AG10803 (cell line): ENCODE results near the gene PLXND1.

ENCODE experiments used
- DNase-seq: peaks from one replicate; pipeline ENCODE4 v3.0.0; 2010; ENCODE audit warnings: low read depth
- H3K4me3 ChIP-seq: 2 replicates; pipeline ENCODE4 v1.5.1; 2011; ENCODE audit warnings: mild to moderate bottlenecking, low read length, control low read depth
- TF ChIP-seq, protein P1 (sequence below): conservative IDR thresholded peaks from 2 replicates; pipeline ENCODE4 v1.5.1; 2011; ENCODE audit warnings: mild to moderate bottlenecking, low read length, control low read depth, inconsistent platforms

Gene PLXND1

DNA sequence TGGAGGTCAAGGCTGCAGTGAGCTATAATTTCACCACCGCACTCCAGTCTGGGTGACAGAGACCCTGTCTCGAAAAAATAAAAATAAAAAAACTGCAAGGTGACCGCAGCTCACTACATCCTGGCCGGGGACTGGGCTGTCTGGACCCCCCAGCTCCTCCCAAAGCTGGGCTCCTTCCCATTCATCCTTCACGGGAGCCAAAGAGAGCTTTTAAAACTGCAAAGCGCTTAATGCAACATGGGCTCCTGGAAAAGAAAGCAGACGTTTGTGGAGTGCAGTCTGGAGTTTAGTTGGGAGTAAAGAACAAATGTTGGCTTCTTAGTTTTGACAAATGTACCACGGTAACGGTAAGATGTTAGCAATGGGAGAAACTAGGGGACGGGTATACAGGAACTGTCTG lies 12.1 kb downstream of the PLXND1 start:
- TF ChIP-seq, protein P1, sequence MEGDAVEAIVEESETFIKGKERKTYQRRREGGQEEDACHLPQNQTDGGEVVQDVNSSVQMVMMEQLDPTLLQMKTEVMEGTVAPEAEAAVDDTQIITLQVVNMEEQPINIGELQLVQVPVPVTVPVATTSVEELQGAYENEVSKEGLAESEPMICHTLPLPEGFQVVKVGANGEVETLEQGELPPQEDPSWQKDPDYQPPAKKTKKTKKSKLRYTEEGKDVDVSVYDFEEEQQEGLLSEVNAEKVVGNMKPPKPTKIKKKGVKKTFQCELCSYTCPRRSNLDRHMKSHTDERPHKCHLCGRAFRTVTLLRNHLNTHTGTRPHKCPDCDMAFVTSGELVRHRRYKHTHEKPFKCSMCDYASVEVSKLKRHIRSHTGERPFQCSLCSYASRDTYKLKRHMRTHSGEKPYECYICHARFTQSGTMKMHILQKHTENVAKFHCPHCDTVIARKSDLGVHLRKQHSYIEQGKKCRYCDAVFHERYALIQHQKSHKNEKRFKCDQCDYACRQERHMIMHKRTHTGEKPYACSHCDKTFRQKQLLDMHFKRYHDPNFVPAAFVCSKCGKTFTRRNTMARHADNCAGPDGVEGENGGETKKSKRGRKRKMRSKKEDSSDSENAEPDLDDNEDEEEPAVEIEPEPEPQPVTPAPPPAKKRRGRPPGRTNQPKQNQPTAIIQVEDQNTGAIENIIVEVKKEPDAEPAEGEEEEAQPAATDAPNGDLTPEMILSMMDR, result no peak
- no peak overlapping the region for H3K4me3 ChIP-seq
- no peak for DNase-seq

DNA sequence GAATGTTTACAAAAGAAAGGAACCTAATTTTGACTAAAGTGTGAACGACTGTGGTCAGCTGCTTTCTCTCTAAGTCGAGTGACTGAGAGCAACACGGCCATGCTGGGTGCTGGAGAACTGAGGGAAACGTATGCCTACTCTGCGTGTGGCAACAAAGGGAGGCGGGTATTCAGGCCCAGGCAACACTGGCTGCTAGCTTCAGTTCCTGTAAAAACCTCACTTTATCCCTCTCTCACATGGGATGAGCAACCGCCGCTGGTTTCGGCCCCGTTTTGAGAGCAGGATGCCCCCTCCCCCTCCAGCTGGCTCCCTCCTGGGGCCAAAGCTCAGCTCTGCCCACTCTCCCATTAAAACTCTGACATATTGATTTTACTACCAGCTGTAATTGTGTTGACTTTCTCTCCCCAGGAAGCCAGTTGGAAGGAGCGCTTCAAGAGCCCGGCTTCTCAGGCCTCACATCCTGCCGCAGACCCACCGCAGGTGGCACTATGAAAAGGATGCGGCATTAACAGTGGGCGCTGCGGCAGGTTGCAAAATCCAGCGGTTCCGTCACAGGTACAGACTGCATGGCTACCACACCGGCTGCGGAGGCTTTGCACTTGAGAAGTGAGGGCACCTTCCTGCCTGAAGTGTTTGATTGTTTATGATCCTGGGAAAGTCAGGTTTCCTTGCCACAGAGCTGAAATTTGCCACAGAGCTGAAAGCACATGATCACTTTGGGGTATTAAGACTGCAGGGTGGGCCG lies 12.7 kb downstream of the PLXND1 start:
- TF ChIP-seq, protein P1, result no peak
- no peak overlapping the region for H3K4me3 ChIP-seq
- peak; percentile 47 for DNase-seq

DNA sequence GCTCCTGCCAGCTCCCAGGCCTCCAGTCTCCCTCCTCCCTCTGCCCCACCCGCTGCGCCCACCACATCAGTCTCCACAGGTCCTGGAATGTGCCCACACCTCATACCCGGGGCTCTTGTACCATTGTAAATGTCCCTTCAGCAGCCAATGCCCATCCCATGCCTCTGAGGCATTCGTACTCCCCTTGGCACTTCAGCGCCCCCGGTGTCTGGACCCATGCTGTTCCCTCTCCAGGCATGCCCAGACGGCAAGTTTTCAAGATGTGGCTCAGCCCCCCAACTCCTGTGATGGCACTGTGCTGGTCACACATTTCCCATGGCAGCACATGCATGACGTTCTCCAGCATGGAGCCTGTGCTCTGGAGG lies 13.3 kb downstream of the PLXND1 start:
- TF ChIP-seq, protein P1, result peak; percentile 23
- no peak for DNase-seq
- no peak overlapping the region for H3K4me3 ChIP-seq

DNA sequence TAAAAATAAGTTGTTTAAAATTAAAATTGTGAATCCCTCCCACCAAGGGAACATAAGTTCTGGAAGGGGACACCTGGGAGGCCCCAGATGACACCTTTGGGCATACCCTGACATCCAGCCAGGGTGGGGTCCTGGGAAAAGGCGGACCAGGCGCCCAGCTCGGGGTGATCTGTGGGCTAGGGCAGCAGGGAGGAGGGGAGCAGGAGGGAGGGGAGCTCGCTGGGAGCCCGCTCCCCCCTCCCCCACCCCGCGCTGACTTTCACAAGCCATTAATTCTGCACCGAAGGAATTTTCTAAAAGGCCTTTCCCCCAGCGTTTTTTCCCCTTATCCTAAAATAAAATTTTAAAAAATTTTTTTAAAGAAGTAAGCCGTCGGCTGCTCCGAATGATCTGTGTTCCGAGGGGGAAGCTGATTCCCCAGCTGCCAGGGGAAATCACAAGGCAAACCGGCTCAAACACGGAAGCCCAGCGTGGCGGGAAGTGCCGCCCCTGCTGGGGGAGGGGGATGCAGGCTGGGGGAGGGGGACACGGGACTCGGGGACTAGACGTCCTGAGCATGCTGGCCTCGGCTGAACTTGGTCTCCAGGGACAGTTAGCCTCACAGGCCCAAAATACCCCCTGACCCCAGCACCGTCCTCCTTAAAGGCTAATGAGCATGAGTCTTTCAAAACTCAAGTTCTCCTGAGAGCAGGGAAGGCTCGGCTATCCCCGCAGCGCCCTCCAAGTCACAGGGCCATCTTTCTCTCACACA lies 13.9 kb downstream of the PLXND1 start:
- no peak for DNase-seq
- TF ChIP-seq, protein P1, result no peak
- peak overlapping the region; percentile 13; the same call in 1 of the 2 replicates for H3K4me3 ChIP-seq

DNA sequence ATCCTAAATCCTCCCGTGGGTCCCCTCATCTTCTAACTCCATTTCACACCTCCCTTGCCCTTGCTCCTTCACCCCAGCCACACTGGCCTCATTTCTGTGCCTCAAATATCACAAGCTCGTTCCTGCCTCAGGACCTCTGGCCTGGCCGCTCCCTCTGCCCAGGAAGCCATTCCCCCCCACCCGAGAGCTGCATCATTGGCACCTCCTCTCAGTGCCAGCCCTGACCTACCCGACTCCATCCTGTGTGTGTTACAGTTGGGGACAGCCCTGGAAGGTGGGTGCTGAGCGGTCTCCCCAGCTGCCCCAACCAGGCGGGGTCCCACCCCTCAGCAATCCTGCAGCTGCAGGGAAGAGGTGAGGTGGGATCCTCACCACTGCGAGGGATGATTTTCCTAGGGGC lies 14.5 kb downstream of the PLXND1 start:
- TF ChIP-seq, protein P1, result no peak
- no peak overlapping the region for H3K4me3 ChIP-seq
- DNase-seq, result no peak

DNA sequence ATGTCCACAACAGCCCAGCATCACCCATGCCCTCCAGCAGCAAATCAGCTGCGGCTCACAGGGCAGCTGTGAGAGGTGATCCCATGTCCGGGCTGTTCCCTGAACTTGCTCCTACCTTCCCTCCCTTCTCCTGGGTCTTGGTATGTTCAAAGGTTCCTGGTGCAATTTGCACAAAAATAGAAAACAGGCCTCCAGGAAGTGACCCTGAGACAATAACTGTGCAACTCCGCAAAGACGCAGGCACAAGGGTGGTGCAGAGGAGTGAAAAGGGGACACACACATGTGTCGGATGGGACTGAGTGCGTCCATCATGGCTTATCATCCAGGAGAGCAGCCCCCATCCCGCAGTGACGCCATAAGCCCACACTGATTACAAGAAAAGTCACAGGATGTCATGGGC lies 16.3 kb downstream of the PLXND1 start:
- TF ChIP-seq, protein P1, result no peak
- DNase-seq, result no peak

More for the DNA sequence above, 16.3 kb downstream of the PLXND1 start:
- no peak overlapping the region for H3K4me3 ChIP-seq
